Activated T-cell treated with anti-CD3 and anti-CD28 coated beads for 4 hours (primary cell): ENCODE data around the gene CHIT1.
"Not testable (repeated sequence)": the region's sequence is repeated elsewhere in the genome, so short reads cannot be mapped to it uniquely, and the experiment has no call there.

Experiments
- DNase-seq: peaks from one replicate; pipeline ENCODE4 v3.0.0-alpha.2; 2020

Gene CHIT1

DNA sequence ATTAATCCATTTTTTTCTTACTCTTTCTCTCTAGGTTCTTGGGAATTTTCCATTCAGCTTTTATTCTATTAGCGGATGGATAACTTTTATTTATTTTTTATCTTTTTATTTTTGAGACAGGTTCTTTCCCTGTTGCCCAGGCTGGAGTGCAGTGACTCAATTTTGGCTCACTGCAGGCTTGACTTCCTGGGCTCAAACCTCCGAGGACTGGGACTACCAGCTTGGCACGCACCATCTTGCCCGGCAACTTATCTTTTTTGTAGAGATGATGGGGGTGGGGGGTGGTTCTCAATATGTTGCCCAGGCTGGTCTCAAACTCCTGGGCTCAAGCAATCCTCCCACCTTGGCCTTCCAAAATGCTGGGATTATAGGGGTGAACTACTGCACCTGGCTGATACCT is 36.1 kb upstream of the CHIT1 start:
- no peak for DNase-seq

DNA sequence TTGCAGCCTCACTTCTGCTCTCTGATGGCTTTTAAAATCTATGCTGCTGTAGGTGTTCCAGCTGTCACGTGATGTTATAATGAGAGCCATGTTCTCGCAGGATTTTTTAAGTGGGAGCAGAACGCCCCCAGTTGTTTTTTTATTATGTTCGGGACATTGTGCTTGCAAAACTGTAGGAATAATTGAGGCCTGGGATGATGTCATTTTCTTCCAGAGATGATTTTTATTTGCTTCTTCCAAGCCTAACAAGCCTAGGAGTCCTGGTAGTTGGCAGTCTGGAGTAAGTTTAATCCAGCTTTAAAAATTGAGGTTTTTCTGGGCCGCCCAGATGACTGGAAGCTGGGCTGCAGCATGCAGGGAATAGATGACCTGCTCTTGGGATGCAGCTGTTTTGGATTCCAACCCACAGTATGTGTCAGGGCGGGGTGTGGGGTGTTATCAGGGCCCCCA is 34.6 kb upstream of the CHIT1 start:
- DNase-seq = no peak

DNA sequence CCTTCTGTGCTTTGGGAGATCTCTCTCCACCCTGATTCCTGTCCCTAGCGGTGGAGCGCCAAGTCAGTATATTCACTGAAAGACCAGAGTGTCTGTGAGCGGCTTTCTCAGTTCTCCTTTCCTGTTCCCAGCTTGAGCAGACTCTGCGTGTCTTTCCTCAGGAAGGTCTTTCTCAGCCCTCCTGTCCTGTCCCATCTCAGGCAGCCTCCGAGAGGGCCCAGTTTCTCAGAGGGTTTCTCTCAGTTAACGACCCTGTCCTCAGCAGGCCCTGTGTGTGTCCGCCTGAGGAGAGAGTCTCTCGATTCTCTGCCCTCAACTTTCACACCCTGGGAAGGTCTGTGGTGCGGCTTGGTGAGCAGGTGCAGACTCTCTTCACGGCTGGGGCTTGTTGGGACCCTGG is 34.0 kb upstream of the CHIT1 start:
- DNase-seq = no peak

DNA sequence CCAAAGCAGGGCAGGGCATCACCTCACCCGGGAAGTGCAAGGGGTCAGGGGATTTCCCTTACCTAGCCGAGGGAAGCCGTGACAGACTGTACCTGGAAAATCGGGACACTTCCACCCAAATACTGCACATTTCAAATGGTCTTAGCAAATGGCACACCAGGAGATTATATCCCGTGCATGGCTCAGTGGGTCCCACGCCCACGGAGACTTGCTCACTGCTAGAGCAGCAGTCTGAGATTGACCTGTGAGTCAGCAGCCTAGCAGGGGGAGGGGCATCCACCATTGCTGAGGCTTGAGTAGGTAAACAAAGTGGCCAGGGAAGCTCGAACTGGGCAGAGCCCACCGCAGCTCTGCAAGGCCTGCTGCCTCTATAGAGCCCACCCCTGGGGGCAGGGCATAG is 27.2 kb upstream of the CHIT1 start:
- DNase-seq = not testable (repeated sequence)

DNA sequence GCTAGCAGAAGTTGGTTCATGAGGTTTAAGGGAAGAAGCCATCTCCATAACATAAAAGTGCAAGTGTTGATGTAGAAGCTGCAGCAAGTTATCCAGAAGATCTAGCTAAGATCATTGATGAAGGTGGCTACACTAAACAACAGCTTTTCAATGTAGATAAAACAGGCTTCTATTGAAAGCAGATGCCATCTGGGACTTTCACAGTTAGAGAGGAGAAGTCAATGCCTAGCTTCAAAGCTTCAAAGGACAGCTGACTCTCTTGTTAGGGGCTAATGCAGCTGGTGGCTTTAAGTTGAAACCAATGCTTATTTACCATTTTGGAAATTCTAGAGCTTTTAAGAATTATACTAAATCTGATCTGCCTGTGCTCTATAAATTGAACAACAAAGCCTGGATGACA is 25.3 kb upstream of the CHIT1 start:
- not testable (repeated sequence) for DNase-seq

DNA sequence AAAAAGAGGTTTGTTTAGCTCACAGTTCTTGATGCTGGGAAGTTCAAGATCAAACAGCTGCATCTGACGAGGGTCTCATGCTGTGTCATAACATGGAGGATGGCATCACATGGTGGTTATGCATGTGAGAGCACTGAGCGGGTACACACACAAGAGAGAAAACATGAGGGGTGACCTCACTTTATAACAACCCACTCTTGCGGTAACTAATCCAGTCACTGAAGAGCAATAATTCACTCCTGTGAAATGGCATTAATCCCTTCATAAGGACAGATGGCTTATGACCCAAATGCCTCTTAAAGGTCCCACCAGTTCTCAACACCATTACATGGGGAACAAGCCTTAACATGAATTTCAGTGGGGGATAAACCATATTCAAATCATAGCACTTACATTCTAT is 23.2 kb upstream of the CHIT1 start:
- no peak for DNase-seq

DNA sequence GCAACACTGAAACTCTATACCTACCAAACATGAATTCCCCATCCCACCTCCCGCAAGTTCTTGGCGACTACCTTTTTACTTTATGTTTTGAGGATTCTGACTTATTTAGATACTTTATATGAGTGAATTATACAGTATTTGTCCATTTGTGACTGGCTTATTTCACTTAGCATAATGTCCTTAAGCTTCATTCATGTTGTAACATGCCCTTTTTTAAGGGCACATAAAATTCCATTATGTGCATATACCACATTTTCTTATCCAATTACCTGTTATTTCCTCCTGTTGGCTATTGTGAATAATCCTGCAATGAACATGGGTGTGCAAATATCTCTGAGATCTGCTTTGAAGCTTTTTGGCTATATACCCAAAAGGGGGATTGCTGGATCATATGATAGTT is 22.0 kb upstream of the CHIT1 start:
- no peak for DNase-seq

DNA sequence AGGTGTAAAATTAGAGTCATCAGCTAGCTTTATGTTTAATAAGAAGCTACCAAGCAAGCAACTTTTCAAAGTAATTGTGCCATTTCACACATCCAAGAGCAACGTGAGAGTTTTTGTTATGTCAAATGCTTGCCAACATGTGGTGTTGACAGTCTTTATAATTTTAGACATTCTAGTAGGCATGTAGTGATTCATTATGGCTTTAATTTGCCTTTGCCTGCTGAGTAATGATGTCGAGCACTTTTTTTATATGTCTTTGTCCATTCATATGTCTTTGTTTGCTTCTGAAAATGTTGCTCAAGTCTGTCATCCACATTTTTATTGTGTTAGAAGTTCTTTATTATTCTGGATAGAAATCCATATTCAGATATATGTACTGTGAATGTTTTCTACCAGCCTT is 21.4 kb upstream of the CHIT1 start:
- no peak for DNase-seq

DNA sequence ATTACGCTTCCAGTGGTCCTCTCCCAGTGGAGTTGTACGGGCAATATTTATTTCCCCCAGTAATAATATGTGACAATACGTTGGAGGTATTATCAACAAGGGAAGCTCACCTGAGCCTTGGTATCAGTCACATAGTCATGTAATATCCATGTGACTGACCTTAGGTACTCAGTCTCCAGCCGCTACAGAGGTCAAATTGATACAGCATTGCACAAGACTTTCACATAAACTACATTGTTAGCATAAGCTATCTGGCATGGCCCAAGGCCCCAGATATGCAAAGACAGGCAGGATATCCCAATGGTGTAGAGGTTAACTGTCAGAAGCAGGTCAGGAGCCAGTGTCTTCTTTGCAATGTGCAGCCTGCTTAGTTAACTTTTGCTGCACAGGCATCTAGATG is 15.3 kb upstream of the CHIT1 start:
- DNase-seq = no peak

DNA sequence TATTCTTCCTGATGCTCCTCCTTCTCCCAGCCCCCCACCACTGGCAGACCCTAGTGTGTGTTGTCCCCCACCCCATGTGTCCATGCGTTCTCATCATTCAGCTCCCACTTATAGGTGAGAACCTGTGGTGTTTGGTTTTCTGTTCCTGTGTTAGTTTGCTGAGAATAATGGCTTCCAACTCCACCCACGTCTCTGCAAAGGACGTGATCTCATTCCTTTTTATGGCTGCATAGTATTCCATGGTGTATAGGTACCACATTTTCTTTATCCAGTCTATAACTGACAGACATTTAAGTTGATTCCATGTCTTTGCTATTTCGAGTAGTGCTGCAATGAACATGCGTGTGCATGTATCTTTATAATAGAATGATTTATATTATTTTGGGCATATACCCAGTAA is 12.2 kb upstream of the CHIT1 start:
- DNase-seq = not testable (repeated sequence)

DNA sequence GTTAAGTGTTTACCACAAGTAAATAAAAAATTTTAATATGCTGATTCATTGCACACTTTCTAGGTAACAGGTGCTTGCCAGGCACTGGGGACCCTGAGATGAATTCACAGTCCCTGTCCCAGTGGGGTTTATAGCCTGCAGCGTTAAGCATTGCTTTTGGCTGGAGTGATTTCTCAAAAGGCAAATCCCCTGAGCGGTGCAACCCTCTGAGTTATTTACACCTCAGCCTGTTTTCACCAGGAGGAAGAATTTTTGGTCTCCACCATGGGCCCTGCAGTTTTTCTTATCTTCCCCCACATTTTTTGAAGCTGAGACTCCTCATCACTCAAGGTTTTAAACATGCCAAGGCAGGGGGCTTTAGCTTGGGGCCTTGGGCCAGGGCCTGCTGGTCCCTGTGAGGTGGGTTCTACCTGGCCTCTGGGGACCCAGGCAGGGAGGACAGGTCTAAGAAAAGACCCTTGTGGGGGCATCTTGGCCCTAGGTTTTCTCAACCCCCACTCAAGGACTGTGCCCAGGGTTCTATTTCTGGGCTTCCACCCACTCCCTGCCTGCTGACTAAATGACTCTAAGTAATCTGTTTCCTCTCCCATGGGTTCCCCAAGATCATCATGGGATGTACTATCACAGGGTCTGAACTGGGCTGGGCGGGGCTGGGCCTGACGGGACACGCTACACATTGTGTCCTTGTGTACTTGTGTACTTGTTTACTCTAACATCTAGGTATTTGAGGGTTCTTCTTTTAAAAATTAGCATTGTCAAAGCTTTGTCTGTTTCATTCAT is 10.2 kb upstream of the CHIT1 start:
- DNase-seq = no peak

DNA sequence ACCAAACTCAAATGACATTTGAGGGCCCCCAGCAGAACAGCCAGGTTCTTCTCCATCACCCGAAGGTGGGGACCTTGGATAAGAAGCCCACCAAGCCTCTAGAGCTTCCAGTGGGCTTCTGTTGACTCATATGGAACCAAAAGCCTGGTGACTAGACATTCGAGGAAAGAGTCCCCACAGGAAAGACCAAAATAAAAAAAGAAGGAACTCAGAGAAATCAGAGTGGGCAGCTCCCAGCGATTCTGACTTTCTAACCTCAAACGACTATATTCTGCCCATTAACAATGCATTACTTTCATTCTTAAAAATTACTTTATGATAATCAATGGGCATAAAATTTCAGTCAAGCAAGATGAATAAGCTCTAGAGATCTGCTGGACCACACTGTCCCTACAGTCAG is 9.6 kb upstream of the CHIT1 start:
- DNase-seq = no peak

DNA sequence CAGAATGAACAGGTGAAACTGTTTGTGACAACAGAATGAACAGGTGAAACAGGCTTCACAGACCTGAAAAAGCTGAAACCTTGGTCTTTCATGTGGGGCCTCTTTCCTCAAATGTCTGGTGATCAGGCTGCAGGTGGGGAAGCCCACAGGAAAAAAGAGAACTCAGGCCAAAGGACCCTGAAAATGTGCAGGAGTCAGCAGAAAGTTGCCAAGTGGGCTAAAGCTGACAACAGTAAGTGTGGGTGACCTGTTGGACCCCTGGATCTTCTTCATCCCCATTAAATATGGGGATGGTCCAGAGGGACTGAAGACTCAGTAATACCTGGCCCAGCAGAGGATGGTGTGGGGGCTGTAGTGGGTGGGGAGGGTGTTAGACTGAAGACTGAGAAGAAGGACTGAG is 9.1 kb upstream of the CHIT1 start:
- DNase-seq = no peak

DNA sequence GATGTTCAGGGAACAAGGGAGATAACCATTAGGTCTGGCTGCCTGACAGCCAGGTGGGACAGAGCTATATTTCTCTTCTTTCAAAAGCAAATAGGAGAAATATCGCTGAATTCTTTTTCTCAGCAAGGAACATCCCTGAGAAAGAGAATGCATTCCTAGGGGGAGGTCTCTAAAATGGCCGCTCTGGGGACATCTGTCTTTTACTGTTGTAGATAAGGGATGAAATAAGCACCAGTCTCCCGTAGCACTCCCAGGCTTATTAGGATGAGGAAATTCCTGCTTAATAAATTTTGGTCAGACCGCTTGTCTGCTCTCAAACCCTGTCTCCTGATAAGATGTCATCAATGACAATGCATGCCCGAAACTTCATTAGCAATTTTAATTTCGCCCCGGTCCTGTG is 5.4 kb upstream of the CHIT1 start:
- DNase-seq = not testable (repeated sequence)

DNA sequence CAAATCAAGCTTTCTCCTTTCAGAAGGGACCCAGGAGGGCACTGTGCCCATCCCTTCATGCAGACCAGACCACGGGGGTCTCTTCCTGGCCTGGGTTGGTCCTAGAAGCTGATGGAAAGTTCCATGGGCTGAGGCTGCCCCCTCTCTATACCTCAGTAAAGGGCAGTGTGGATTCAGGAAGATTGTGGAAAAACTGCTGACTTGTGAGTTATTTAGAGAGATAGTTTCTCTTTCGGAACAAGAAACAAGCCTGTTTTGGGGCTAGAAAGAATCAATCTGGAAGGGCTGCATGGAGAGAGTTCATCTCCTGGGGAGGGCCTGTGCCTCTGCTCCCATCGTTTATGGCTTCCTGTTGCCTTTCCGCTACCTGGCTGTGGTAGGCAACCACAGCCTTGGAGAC is 803 bp downstream of the CHIT1 start:
- no peak for DNase-seq

DNA sequence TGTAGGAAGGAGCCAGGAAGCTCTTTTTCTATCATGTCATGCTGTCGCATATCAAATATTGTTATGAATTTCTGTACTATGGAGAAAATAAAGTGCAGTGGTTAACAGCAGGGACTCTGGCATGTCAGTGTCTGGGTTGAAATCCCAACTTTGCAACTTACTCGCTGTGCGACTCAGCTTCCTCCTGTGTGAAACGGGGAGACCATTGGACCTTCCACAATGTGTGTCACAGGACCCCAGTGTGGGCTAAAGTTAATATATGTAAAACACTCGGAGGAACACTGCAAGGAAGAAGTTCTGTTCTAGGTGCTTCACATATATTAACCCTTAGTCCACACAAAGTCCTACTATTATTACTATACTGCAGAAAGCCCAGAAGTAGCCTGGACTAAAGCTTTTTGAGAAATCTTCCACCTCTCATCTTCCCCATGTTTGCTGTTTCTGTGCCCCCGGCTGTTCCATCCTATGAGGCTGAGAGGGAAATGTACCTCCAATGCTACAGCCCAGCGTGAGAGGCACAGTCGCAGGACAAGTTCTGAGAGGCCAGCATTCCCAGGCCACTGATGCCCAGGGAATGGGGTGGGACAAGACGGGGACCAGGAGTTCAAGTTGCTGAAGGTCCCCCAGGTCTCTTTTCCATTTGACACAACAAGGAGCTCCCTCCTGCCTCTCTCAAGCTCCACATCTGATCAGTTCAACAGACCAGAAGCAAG is 1.9 kb downstream of the CHIT1 start:
- no peak for DNase-seq

DNA sequence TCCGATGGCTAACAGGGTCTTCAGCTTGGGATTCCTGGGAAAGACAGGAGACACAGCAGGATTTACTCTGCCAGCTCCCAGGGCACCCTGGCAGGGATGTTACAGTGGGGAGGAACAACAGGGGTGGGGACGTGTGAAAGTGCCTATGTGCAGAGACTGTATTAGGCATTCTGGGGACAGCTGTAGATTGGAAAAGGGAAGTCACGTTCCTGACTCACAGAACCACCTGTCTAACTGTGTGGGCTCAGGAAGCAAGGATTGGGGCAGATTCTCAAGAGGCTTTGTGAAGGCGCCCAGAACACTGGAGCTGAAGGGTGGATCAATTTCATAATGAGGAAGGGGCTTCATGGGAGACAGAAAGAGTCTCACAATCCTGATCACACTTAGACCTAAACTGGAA is 4.4 kb downstream of the CHIT1 start:
- DNase-seq = no peak

DNA sequence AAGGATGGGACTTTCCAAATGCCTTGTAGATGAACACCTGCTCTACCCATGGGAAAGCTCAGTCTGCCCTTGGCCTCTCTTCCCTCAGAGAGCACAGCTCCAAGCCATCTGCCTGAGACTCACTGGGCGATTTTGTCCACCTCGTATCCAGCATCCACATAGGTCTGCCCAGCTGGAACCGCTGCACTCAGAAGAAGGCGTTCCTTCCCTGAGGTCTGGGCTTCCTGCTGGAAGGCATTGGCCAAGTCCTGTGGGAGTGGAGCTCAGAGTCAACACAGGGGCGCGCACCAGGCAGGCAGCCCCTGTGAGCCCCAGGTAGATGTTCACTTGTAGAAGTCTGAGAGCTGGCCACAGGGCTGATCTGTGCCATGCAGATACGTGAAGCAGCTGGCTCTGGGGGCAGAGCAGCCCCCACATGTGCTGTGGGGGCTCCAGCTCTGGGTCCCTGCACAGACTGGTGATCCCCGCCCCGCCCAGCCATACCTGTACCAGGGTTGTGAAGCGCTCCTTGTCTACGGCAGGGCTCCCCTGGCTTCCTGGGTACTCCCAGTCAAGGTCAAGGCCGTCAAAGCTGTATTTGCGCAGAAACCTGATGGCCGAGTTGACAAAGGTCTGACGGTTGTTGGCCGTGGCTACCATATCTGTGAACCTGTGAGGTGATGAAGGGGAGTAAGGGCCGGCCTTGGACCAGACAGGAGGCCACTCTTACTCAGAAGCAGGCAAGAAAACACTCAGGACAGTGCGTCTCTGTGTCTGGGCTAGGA is 6.3 kb downstream of the CHIT1 start:
- no peak for DNase-seq

DNA sequence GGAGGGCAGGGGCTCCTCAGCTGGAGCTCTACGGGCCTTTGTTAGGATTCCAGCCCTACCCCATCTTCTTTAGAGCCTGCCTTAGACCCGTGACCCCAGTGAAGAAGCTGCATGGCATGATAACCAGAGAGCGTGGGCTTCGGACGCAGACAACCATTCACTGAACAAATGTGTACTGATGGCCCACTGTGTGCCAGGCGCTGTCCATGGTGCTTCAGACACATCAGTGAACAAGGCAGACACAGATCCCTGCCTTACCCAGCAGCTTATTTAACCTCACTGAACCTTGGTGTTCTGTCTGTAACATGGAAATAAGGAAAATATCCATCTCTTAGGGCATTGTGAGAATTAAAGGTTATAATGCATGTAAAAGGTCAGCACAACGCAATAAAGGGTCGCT is 9.5 kb downstream of the CHIT1 start:
- DNase-seq = no peak

DNA sequence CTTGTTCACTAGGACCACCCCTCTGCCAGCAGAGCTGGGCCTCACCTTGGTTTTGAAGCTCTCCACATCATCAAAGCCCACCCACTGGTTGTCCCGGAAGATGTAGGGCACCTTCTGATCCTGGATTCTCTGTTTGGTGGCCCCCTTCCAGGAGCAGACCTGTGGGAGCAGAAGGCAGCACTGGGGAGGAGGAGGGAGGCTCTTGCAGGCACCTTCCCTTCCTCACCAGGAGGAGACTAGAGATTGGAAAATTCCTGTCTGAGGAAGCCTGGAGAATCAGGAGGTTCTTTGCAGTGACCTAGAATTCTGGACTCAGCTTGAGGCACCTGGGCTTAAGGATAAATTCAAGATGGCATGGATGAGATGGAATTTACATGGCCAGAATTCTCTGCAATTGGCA is 10.3 kb downstream of the CHIT1 start:
- no peak for DNase-seq

DNA sequence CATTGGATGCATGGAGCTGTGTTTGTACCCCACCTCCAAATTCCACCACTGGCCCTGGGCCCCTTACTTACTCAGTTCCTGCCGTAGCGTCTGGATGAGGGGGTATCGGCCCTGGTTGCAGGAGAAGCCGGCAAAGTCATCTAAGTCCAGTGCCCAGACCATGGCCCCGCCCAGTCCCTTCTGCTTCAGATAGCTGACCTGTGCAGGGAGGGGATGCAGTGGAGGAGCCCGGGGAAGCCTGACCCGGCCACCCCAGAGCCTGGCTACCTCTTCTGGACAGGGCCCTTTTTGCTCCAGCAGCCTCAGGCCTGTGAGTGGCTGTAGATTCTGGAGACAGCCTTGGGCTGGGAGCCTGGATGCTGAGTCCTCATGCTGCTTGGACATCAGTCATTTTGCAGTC is 11.8 kb downstream of the CHIT1 start:
- no peak for DNase-seq

DNA sequence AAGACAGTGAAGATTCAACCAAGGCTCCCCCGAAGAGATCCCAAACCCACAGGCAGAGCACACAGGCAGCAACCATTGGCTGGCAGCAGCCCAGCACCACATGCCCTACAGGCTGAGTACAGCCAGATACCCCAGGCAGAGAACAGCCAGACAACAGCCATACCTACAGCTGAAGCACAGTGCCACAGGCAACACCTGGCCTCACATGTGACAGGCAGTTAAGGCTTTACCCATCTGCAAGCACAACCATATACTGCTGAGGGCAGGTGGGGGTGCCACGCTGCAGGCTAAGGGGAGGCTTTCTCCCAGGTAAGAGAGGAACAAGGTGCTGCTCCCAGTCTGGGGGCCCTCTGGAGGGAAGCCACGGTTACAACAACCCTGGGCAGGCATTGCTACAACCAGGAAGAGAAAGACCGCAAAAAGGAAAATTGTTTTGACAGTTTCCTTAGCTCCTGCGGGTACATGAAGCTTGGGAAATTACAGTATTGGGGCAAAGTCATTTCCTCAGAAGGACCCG is 12.3 kb downstream of the CHIT1 start:
- no peak for DNase-seq

DNA sequence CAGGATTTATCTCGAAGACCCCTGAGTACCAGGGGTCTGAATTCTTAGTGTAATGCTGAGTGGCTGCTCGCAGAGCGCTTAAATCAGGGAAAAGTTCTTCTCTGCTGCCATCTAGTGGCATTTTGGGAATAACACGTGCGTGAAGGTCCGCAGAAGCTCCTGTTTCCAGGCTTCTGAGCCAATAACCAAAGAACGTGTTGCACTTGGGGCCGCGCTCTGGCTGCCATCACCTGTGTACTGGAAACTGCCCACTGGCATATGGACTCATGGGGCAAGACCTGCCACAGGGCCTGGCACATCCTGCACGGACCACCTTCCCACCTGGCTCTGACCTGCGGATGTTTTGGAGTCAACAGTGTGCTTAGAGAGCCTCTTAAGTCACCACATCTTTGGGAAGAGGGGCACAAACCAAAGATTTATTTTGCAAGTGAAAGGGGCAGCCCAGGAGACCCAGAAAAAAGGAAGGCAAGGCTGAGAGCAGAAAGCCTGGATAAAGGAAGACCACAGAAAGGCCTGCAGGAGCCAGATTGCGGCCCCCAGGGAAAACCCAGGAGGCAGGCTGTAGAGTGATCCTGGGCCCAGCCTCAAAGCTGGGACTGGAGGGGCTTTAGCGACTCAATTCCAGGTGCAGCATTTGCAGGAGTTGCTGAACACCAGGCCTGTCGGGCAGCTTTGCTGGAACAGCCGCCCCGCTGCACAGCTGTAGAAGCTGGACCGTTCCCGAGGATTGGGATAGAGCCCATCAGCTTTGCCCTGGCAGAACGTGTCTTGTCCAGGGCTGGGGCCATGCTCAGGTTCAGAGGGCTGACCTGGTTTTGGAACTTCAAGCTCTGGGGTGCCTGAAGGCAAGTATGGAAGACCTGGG is 13.0 kb downstream of the CHIT1 start:
- peak; percentile 38 for DNase-seq
